ENCODE data around the gene CDHR1.
"Not testable (repeated sequence)": the region's sequence is repeated elsewhere in the genome, so short reads cannot be mapped to it uniquely, and the experiment has no call there.

Gene CDHR1

DNA sequence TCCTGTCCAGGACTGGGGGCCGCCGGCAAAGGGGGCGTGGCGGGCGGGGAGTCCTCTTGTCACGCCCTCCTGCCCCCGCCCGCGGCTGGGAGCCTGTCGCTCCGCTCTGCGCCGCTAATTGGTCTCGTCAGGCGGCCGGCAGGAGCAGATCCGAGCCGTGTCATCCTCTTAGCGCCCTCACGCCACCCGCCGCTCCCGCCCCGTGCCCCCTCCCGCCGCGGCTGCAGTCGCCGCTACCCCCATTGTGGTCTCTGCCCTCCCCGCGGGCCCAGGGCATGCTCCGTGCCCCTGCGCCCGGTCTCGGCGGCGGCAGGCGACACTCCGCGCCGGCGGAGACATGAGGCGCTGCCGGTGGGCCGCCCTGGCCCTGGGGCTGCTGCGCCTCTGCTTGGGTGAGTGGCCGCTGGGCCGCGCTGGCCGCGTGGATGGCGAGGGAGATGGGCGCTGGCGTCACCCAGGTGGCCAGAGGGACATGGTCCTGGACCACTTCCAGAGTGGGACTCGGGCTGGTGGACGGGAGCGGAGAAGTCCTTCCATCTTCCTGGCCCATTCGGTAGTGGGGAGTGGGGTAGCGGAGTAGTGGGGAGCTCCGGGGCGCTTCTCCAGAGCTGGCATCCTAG, at the start of gene CDHR1:
Gene CDHR1 (plus strand): TSS at position 114 of the 620 bp plus-strand sequence. CDS start 224 bp downstream, at position 338.
- DNase-seq (ENCODE audit: low read depth) = no peak

DNA sequence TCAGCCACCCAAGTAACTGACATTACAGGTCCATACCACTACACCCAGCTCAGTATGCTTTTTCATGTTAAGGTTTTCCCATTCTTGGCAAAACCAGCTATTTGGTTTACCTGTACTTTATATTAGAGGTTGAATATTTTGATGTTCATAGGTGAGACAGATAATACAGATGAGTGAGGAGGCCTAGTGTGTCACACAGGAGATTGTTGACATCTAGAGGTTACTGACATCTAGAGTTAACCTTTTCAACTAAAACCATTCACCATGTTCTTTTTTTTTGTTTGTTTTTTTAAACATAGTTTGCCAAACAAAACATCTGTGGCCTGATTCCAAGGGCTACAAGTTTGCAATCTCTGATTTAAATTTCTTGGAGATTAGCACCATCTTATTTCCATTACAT, 47.0 kb upstream of the CDHR1 start:
- no peak for DNase-seq (ENCODE audit: low read depth)

DNA sequence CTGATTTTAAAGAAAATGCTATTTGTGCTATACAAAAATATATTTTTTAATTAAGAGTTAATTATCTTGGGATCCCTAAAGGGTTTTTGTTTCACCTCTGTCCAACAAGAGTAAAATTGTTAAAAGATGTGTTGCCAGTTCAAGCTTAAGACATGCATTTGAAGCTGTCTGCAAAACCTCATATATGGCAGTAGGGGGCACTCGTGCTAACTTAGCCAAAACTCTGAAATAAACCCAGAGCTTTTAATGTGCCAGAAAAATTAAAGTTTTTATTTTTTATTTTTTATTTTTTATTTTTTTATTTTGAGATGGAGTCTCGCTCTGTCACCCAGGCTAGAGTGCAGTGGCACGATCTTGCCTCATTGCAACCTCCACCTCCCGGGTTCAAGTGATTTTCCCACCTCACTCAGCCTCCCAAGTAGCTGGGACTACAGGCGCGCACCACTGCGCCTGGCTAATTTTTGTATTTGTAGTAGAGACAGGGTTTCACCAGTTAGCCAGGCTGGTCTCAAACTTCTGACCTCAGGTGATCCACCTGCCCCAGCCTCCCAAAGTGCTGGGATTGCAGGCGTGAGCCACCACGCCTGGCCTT, 46.2 kb upstream of the CDHR1 start:
- not testable (repeated sequence) for DNase-seq (ENCODE audit: low read depth)

DNA sequence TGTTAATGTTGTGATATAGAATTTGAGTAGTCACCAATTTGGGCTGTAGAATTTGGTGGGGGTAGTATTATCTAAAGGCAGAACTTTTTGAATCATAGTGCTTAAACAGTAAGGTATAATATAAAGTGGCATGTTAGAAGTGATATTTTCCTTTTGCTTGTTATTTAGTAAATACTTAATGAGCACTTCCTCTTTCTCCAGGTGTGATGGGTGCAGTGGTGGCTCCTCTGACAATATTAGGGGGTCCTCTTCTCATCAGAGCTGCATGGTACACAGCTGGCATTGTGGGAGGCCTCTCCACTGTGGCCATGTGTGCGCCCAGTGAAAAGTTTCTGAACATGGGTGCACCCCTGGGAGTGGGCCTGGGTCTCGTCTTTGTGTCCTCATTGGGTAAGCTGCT, 44.5 kb upstream of the CDHR1 start:
- DNase-seq (ENCODE audit: low read depth) = no peak

DNA sequence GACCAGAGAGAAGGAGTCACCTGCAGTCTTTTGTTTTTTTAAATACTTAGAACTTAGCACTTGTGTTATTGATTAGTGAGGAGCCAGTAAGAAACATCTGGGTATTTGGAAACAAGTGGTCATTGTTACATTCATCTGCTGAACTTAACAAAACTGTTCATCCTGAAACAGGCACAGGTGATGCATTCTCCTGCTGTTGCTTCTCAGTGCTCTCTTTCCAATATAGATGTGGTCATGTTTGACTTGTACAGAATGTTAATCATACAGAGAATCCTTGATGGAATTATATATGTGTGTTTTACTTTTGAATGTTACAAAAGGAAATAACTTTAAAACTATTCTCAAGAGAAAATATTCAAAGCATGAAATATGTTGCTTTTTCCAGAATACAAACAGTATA, 41.6 kb upstream of the CDHR1 start:
- no peak for DNase-seq (ENCODE audit: low read depth)

DNA sequence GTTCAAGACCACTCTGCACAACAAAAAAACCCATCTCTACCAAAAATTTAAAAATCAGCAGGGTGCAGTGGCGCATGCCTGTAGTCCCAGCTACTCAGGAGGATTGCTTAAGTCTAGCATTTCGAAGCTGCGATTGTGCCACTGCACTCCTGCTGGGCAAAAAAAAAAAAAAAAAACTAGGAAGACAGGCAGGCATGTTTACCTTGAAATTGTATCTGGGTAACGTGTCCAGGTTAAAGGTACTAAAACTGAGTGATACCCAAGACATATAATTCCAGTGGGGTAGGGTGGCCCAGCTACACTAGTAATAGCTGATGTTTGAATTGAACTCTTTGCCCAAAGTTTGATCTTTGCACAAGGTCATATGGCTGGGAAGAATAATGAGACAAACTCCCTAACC, 38.8 kb upstream of the CDHR1 start:
- no peak for DNase-seq (ENCODE audit: low read depth)

DNA sequence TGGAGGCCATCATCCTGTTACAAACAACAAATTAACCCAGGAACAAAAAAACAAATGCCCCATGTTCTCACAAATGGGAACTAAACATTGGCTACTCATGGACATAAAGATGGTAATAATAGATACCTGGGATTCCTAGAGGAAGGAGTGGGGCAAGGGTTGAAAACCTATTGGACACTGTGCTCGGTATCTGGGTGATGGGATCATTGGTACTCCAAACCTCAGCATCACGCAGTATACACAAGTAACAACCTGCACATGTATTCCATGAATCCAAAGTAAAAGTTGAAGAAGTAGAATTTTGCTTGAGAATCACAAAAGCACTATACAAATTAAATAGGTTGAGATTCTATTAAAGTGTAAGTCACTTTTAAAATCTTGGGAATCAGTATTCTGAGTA, 38.3 kb upstream of the CDHR1 start:
- DNase-seq (ENCODE audit: low read depth) = no peak

DNA sequence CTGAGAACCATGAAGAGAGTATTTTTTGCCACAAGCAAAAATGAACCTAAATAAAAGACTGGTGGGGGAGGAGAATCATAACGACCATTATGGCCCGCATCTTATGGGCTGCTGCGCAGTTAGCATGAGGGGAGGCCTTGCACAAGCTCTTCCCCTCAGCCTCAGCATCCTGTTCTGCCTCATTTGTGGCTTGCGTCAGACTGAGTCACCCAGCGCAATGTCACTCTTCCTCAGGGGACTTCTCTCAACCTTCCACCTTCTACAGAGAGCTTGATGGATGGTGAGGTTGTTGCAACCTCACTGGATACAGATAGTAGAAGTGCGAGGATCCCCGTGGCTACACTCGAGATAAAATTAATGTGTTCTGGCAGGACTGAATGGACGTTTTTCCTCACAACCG, 37.6 kb upstream of the CDHR1 start:
- no peak for DNase-seq (ENCODE audit: low read depth)

DNA sequence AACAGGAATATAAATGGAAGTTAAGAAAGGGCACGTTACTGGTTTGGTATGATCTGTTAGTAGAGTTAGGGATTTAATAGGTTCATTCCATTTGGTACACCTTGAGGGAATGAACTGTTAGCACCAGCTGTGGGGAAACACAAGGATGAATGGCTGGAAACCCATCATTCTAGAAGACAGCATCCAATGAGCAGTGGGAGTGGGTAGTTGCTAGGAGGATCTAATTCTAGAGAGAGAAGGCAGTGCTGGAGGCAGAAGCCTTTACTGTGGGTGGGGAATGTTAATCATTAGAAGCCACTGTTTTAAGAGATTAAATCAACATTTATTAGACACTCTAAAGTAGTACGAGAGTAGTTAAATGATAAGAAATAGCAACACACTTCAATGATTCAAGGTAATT, 36.3 kb upstream of the CDHR1 start:
- no peak for DNase-seq (ENCODE audit: low read depth)

DNA sequence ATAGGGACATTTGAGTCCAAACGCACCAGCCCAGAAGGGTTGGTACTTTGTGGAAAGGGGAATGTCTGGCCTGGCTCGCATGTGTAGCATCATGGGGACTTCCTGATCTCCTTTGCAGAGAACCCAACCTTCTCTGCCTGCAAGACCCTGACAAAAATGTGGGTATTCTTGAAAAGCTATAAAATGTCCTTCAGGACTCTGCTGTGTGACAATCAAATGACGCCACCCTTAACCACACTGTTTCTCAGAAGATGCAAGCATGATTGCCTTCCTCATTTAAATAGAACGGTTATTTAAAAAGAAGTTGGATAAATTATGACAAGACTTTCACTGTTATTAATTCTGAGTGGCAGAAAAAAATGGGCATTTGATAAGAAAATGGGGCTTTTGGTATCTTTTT, 35.8 kb upstream of the CDHR1 start:
- DNase-seq (ENCODE audit: low read depth) = no peak

DNA sequence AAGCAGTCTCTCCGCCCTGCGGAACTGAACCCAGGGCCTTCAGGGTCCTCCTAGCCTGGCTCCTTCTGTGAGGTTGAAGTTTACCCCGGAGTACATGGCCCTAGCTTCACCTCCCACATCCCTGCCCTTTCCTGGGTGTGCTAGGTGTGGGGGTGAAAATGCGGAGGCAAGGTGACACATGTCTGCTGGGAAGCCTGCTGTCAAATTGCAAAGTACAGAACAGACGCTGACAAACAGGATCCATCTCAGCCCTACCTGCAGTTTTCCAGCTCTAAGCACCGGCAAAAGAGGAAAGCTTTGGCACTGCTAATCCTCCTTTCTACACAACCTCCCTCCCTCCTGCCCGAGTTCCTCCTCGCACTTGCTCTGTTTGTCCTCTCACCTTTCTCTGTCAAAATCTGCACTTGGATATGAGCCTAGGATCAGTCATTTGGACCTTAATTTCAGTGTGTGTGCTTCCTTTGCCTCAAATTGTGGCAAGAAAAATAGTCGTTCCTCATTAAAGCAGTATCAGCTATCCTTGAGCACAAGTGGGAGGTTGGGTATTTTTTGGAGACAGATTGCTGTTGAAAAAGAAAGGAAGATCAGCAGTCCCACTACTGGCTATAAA, 35.2 kb upstream of the CDHR1 start:
- DNase-seq (ENCODE audit: low read depth) = no peak

DNA sequence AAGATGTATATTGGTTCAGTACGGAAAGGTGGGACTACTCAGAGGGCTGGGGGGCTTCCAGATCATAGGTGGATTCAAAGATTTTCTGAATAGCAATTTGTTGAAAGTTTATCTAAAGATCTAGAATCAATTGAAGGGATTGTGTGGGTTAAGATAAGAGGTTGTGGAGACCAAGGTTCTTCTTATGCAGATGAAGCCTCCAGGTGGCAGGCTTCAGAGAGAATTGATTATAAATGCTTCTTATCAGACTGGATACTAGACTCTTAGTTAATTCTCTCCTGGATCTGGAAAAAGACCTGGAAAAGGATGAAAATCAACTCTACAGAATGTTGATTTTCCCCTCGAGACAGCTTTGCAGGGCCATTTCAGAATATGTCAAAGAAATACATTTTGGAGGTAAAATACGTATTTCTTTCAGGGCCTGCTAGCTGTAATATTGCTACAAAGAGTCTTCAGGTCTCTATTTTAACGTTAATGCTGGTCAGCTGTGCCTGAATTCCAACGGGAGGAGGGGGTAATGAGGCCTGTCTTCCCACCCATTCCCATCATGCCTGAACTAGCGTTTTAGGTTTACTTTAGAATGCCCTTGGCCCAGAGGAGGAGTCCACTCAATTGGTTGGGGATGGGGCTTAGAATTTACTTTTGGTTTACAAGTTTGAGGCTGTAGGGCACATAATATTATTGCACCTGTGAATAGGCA, 33.5 kb upstream of the CDHR1 start:
- no peak for DNase-seq (ENCODE audit: low read depth)

DNA sequence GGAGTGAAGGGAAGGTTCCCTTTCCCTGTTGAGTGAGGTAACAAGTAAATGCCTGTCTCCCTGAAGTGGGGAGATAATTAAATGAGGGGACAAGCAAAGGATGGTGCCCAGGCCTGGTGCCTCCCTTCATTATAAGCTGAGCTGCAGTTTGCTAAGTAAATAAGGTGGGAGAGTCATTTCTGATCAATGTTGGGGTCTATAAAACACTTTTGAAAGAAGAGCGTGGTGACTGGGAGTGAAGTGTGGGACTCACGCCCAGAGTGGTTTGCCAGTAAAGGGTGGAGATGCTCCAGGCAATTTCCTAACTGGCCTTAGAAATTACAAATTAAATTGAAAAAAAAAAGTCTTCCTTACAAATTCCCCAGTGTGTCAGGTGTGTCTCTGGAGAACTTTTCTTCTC, 30.3 kb upstream of the CDHR1 start:
- DNase-seq (ENCODE audit: low read depth) = no peak

DNA sequence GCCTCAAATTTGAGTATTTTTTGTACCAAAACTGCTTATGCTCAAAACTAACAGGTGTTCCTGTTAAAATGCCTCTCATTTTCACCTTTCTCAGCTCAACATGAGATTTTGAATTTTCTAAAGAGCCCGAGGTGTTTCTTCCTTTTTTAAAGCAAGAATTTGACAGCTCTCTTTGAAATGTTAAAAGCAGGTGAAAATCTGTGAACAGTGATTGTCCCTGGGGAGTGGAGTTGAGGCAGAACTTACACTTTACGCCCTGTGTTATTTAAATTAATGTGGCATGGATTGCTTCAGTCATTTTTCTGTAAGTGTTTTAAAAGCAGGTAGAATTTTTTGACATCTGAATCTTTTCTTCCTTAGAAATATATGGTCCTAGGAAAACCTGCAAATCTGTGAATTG, 29.9 kb upstream of the CDHR1 start:
- DNase-seq (ENCODE audit: low read depth) = no peak

DNA sequence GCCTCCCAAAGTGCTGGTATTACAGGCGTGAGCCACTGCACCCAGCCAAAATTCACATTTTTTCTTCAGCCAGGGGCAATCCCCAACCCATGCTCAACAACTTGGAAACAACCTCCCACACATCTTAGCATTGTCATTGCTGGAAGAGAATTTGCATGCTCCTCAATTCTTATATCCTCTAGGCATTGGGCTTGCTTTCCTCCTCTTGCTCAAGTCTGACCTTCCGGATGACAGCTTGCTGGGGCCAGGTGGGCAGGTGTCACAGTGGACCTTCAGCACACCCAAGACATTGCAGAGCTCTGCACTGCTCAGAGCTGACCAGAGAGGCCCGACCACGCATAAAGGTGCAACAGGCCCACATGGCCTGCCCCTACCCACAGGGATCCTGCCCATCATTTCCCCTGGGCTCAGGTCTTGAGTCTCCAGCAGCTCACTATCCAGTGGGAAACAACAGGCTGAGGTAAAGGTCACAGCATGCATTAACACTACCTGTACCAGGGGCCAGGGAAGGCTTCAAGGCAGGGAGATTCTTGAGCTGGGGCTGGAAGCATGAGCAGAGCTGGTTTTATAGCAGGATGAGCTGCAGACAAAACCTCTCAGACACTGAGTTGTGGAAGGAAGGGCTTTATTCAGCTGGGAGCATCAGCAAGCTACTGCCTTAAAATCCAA, 27.6 kb upstream of the CDHR1 start:
- no peak for DNase-seq (ENCODE audit: low read depth)

DNA sequence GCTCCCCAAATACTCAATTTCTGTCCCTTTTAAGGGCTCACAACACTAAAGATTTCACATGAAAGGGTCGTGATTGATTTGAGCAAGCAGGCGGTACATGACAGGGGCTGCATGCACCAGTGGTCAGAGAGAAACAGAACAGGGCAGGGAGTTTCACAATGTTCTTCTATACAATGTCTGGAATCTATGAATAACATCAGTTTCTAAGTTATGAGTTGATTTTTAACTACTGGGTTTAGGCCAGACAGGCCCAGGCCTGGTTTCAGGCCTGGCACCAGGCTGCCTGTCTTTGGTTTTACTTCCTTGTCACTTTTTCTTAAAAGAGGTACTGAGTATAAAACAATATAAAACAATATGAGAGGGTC, 27.1 kb upstream of the CDHR1 start:
- not testable (repeated sequence) for DNase-seq (ENCODE audit: low read depth)

DNA sequence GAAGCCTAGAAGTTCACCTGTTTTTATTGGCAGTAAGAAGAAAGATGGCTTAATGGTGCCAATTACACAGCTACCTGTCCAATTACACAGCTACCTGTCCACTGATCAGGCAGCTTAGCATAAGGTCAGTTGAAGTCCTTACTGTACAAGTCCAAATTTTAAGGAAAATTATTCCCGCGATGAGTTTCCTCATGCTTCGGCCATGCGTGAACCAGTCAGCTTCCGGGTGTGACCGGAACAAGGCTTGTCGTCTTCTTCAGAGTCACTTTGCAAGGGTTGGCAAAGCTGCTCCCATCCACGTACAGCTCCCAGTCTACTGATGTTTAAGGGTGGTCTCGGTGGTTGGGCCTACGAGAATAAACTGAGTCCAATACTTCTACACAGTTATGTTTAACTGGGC, 26.0 kb upstream of the CDHR1 start:
- DNase-seq (ENCODE audit: low read depth) = not testable (repeated sequence)

DNA sequence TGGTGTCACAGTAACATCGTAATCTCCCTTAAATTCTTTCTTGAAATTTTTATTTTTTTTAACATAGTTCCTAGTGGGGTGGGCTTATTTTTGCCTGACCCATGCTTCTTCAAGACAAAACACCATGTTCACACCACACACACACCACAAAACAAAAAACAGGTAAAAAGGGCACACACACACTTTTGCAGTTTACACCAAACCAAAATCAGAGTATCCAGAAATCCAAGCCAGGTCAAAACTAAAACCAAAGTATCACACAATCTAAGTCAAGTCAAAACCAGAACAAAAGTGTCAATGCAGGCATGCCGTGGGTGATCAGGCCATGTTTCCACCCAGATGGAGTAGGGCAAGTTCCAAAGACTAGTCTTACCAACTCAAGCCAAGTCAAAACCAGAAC, 23.1 kb upstream of the CDHR1 start:
- not testable (repeated sequence) for DNase-seq (ENCODE audit: low read depth)

DNA sequence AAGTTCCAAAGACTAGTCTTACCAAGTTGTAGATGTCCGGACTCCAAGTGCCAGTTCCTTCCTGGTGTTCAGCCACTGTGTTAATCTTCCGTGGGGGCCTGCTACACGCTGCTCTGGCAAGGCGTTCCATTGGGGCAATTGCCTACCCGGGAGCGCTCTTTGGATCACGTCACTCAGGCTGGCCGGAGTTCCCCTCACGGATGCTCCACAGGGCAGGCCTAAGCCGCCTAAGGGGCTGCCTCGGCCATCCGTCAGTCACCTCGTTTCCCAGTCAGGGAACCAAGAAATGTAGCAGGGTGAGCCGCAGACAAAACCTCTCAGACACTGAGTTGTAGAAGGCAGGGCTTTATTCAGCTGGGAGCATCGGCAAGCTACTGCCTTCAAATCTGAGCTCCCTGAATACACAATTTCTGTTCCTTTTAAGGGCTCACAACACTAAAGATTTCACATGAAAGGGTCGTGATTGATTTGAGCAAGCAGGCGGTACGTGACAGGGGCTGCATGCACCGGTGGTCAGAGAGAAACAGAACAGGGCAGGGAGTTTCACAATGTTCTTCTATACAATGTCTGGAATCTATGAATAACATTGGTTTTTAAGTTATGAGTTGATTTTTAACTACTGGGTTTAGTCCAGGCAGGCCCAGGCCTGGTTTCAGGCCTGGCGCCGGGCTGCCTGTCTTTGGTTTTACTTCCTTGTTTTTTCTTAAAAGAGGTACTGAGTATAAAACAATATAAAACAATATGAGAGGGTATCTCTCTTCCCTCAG, 22.5 kb upstream of the CDHR1 start:
- not testable (repeated sequence) for DNase-seq (ENCODE audit: low read depth)

DNA sequence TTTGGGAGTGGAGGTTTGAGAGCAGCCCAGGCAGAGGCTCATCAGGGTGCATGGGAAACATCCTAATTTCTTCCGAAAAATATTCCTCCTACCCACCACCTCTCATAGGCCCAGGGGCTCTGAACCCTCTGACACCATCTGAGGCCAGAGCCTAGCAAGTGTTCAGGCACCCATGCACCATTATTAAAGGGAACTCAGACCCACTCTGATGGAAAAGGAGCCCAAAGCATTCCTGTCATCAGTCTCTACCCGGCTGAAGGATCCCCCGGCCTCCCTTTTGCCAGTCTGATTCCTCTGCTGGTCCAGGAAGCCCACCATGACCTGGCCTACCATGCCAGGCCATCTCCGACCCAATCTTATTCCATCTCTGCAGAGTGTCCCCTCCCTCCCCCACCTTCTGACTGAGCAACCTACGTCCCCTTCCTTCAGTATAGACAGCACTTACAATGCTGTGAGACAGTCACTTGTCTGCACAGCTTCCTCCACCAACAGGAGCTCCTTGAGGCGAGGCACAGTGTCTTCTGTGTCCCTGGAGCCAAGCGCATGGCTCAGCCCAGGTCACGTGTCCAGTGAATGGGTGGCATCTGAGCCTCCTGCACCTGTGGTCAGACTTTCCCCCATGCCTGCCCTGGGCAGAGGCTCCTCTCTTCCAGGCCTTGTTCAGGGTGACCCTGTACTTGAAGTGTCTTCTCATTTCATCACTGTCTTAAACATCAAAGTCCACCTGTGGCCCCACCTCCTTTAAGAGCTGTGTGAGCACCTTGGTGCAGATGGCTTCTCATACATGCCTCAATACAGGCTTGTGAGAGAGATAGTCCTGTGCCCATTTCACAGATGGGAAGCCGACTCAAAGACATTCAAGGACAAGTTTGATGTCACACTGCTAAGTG, 21.6 kb upstream of the CDHR1 start:
- no peak for DNase-seq (ENCODE audit: low read depth)

DNA sequence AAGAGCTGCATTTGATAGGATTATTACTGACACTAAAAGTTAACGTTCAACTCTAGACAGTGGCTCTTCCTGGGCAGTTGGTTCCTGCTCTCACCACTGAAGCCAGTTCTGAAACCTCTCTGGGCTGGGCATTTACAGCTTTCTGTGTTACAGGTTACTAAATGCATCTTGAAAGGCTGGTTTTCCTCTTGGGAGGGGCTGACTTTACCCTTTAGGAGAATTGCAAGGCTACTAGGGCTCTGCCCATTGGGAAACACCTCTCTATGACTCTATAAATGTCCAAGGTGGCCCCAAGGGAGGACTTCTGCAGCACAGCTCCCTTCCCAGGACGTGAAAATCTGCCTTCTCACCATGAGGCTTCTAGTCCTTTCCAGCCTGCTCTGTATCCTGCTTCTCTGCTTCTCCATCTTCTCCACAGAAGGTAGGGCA, 20.8 kb upstream of the CDHR1 start, which contains the start of gene GPR15LG:
Gene GPR15LG (plus strand): TSS at position 301 of the 429 bp plus-strand sequence. CDS start 51 bp downstream, at position 352.
- DNase-seq (ENCODE audit: low read depth) = no peak
